ENCODE results near the gene ZNF274. TPM values are rescaled to one million over a fixed set of nuclear protein-coding genes. Genes with fewer than 3 reads are reported as not detected.

Gene ZNF274
- total and polyA plus RNA-seq, 9 of the 15 experiments (the other 6 are each of a cell fraction or from before 2014, with no cell fraction given): 5.2 to 37.0 (median 28.1) TPM

DNA sequence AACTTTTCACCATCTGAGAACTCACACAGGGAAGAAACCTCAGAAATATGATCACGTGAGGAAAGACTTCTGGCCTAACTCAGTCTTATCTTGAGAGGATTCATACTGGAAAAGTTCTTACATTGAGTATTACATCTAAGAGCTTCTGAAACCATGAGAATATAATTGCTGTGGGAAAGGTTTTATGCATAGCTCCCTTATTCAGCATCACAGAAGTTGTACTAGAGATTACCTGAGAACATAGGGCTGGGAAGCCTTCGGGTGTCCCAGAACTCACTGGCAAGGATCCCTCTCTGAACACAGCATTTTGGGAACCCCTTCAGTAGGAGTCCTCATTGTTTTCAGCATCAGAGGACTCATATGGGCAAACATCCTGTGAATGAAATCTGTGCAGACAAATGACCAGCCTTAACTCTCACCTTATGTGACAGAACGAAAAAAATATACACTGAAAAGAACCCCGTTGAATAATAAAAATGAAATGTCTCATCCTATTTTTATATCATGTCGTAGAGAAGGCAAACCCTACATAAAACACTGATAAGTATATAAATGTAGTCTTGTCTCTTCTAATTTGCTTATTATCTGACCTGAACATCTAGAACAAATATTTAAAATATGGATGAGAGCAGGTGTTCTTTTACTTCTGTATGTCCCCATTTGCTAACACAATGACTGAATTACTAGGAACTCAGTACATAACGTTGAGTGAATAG lies 14.2 kb downstream of the ZNF274 start (continued):
- TF ChIP-seq CREB5 (CRISPR knock-in tag; IDR thresholded peaks at IDR 0.05) (no peak), ZNF518B (CRISPR knock-in tag; IDR thresholded peaks at IDR 0.05) (no peak), CBX2 (IDR thresholded peaks at IDR 0.05; ENCODE audit: insufficient read depth, low read length, poor library complexity, severe bottlenecking) (no peak), ZNF445 (CRISPR knock-in tag; IDR thresholded peaks at IDR 0.05; ENCODE audit: low read depth) (peak; percentile 41; the same call in 1 of the 2 replicates), CBX5 (IDR thresholded peaks at IDR 0.05; ENCODE audit: borderline replicate concordance, low read depth) (peak; percentile 75; the same call in 1 of the 2 replicates), ZBTB8A (IDR thresholded peaks at IDR 0.05; ENCODE audit: partially characterized antibody) (no peak), MCM2 (IDR thresholded peaks at IDR 0.05; ENCODE audit: low read depth) (no peak), ETS1 (conservative IDR thresholded peaks at IDR 0.05; ENCODE audit: control insufficient read depth, low read depth, low read length) (peak; percentile 97), CREBBP (IDR thresholded peaks at IDR 0.05; ENCODE audit: low read depth, low read length) (no peak), XRCC3 (IDR thresholded peaks at IDR 0.05) (peak; percentile 99), ZNF274 (IDR thresholded peaks at IDR 0.05; ENCODE audit: borderline replicate concordance, low read depth, low read length) (peak; percentile 100), RFX1 (IDR thresholded peaks at IDR 0.05) (no peak), MTA3 (IDR thresholded peaks at IDR 0.05; ENCODE audit: borderline replicate concordance) (peak; percentile 88; the same call in 1 of the 2 replicates), CBX1 (IDR thresholded peaks at IDR 0.05; ENCODE audit: low read depth) (peak; percentile 88; the same call in 1 of the 2 replicates), TRIM28 (IDR thresholded peaks at IDR 0.05) (peak; percentile 100), U2AF2 (optimal IDR thresholded peaks at IDR 0.05; ENCODE audit: low read depth, low read length) (no peak), RBM39 (optimal IDR thresholded peaks at IDR 0.05; ENCODE audit: low read depth, low read length) (no peak), ZNF253 (CRISPR knock-in tag; conservative IDR thresholded peaks at IDR 0.05) (no peak), EP400 (IDR thresholded peaks at IDR 0.05) (no peak), SRSF7 (optimal IDR thresholded peaks at IDR 0.05; ENCODE audit: low read depth, low read length) (no peak)
- TF ChIP-seq, protein P1, sequence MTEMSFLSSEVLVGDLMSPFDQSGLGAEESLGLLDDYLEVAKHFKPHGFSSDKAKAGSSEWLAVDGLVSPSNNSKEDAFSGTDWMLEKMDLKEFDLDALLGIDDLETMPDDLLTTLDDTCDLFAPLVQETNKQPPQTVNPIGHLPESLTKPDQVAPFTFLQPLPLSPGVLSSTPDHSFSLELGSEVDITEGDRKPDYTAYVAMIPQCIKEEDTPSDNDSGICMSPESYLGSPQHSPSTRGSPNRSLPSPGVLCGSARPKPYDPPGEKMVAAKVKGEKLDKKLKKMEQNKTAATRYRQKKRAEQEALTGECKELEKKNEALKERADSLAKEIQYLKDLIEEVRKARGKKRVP (CRISPR knock-in tag; IDR thresholded peaks at IDR 0.05): no peak
